Measurements from ENCODE around the gene CHST13. TPM values are rescaled to one million over a fixed set of nuclear protein-coding genes. Genes with fewer than 3 reads are reported as not detected.

The CHST13 gene
- total RNA-seq, 2 experiments from 2014 or later, result not detected

GRCh38 chr3:126482503-126483255 is 41.3 kb upstream of the CHST13 start:
- intact Hi-C loops (cut with micrococcal nuclease), result no loop called here
- CTCF ChIA-PET, result no interaction called here
- no peaks in the 10 kb centered on the region for H3K36me3 Mint-ChIP-seq (ENCODE audit: low read depth)
- H3K4me3 Mint-ChIP-seq, result no peak overlapping the region
- no peaks in the 10 kb centered on the region for H3K27me3 Mint-ChIP-seq (ENCODE audit: low read depth)
- H3K27ac Mint-ChIP-seq, result no peak overlapping the region
- no peak for DNase-seq
- peaks cover 12% of the 10 kb centered on the region for H3K4me1 Mint-ChIP-seq (ENCODE audit: low read depth)
- H3K9me3 Mint-ChIP-seq, result no peaks in the 10 kb centered on the region

- no peaks in the 10 kb centered on the region for H3K36me3 Mint-ChIP-seq (ENCODE audit: low read depth)
- H3K4me3 Mint-ChIP-seq, result no peak overlapping the region
- CTCF ChIA-PET, result no interaction called here
- intact Hi-C loops (cut with micrococcal nuclease), result no loop called here
- no peak for DNase-seq
- no peaks in the 10 kb centered on the region for H3K27me3 Mint-ChIP-seq (ENCODE audit: low read depth)
- peaks cover 12% of the 10 kb centered on the region for H3K4me1 Mint-ChIP-seq (ENCODE audit: low read depth)
- no peak overlapping the region for H3K27ac Mint-ChIP-seq
- H3K9me3 Mint-ChIP-seq, result no peaks in the 10 kb centered on the region
These were observed 40.6 kb upstream of the CHST13 start for GRCh38 chr3:126483321-126483761.

- Mint-ChIP-seq H3K27me3 (ENCODE audit: low read depth) (no peaks in the 10 kb centered on the region), H3K9me3 (no peaks in the 10 kb centered on the region), H3K4me3 (no peak overlapping the region), H3K36me3 (ENCODE audit: low read depth) (no peaks in the 10 kb centered on the region), H3K27ac (no peak overlapping the region), H3K4me1 (ENCODE audit: low read depth) (peaks cover 12% of the 10 kb centered on the region)
- no peak for DNase-seq
- intact Hi-C loops (cut with micrococcal nuclease), result no loop called here
- CTCF ChIA-PET, result no interaction called here
These were observed 39.8 kb upstream of the CHST13 start for GRCh38 chr3:126484148-126484547.

GRCh38 chr3:126484662-126485061 is 39.3 kb upstream of the CHST13 start:
- H3K4me1 Mint-ChIP-seq (ENCODE audit: low read depth), result peaks cover 12% of the 10 kb centered on the region
- CTCF ChIA-PET, result no interaction called here
- no peak overlapping the region for H3K4me3 Mint-ChIP-seq
- no peak for DNase-seq
- no peaks in the 10 kb centered on the region for H3K36me3 Mint-ChIP-seq (ENCODE audit: low read depth)
- no peaks in the 10 kb centered on the region for H3K27me3 Mint-ChIP-seq (ENCODE audit: low read depth)
- H3K9me3 Mint-ChIP-seq, result no peaks in the 10 kb centered on the region
- intact Hi-C loops (cut with micrococcal nuclease), result no loop called here
- H3K27ac Mint-ChIP-seq, result no peak overlapping the region

- H3K4me3 Mint-ChIP-seq, result no peak overlapping the region
- H3K9me3 Mint-ChIP-seq, result no peaks in the 10 kb centered on the region
These were observed 38.6 kb upstream of the CHST13 start for GRCh38 chr3:126485176-126485897.

GRCh38 chr3:126485956-126486355 is 38.0 kb upstream of the CHST13 start:
- Mint-ChIP-seq H3K36me3 (ENCODE audit: low read depth) (no peaks in the 10 kb centered on the region), H3K4me1 (ENCODE audit: low read depth) (peaks cover 12% of the 10 kb centered on the region), H3K4me3 (no peak overlapping the region), H3K27me3 (ENCODE audit: low read depth) (no peaks in the 10 kb centered on the region), H3K9me3 (no peaks in the 10 kb centered on the region), H3K27ac (no peak overlapping the region)
- no peak for DNase-seq
- intact Hi-C loops (cut with micrococcal nuclease), result no loop called here
- CTCF ChIA-PET, result no interaction called here

More at GRCh38 chr3:126485176-126485897, 38.6 kb upstream of the CHST13 start:
- Mint-ChIP-seq H3K27ac (no peak overlapping the region), H3K36me3 (ENCODE audit: low read depth) (no peaks in the 10 kb centered on the region), H3K4me1 (ENCODE audit: low read depth) (peaks cover 12% of the 10 kb centered on the region), H3K27me3 (ENCODE audit: low read depth) (no peaks in the 10 kb centered on the region)
- CTCF ChIA-PET, result no interaction called here
- no peak for DNase-seq
- intact Hi-C loops (cut with micrococcal nuclease), result no loop called here

- H3K27ac Mint-ChIP-seq, result no peak overlapping the region
These were observed 37.6 kb upstream of the CHST13 start for GRCh38 chr3:126486360-126486847.

GRCh38 chr3:126487151-126487771 is 36.7 kb upstream of the CHST13 start:
- Mint-ChIP-seq H3K4me1 (ENCODE audit: low read depth) (peaks cover 12% of the 10 kb centered on the region), H3K36me3 (ENCODE audit: low read depth) (no peaks in the 10 kb centered on the region), H3K27me3 (ENCODE audit: low read depth) (no peaks in the 10 kb centered on the region), H3K9me3 (no peaks in the 10 kb centered on the region), H3K27ac (no peak overlapping the region), H3K4me3 (no peak overlapping the region)
- CTCF ChIA-PET, result no interaction called here
- intact Hi-C loops (cut with micrococcal nuclease), result no loop called here
- DNase-seq, result peak; percentile 20

More at GRCh38 chr3:126486360-126486847, 37.6 kb upstream of the CHST13 start:
- Mint-ChIP-seq H3K4me3 (no peak overlapping the region), H3K9me3 (no peaks in the 10 kb centered on the region), H3K36me3 (ENCODE audit: low read depth) (no peaks in the 10 kb centered on the region), H3K4me1 (ENCODE audit: low read depth) (peaks cover 12% of the 10 kb centered on the region), H3K27me3 (ENCODE audit: low read depth) (no peaks in the 10 kb centered on the region)
- CTCF ChIA-PET, result no interaction called here
- DNase-seq, result no peak
- intact Hi-C loops (cut with micrococcal nuclease), result no loop called here

GRCh38 chr3:126488185-126488584 is 35.8 kb upstream of the CHST13 start:
- no peaks in the 10 kb centered on the region for H3K9me3 Mint-ChIP-seq
- CTCF ChIA-PET, result no interaction called here
- H3K36me3 Mint-ChIP-seq (ENCODE audit: low read depth), result no peaks in the 10 kb centered on the region
- no peak overlapping the region for H3K27ac Mint-ChIP-seq
- DNase-seq, result no peak
- no peak overlapping the region for H3K4me3 Mint-ChIP-seq
- no peaks in the 10 kb centered on the region for H3K27me3 Mint-ChIP-seq (ENCODE audit: low read depth)
- H3K4me1 Mint-ChIP-seq (ENCODE audit: low read depth), result peaks cover 12% of the 10 kb centered on the region
- intact Hi-C loops (cut with micrococcal nuclease), result no loop called here

GRCh38 chr3:126488886-126489569 is 34.9 kb upstream of the CHST13 start:
- H3K27ac Mint-ChIP-seq, result no peak overlapping the region
- H3K36me3 Mint-ChIP-seq (ENCODE audit: low read depth), result no peaks in the 10 kb centered on the region
- H3K4me1 Mint-ChIP-seq (ENCODE audit: low read depth), result peaks cover 12% of the 10 kb centered on the region
- intact Hi-C loops (cut with micrococcal nuclease), result no loop called here
- CTCF ChIA-PET, result no interaction called here
- H3K9me3 Mint-ChIP-seq, result no peaks in the 10 kb centered on the region
- H3K27me3 Mint-ChIP-seq (ENCODE audit: low read depth), result no peaks in the 10 kb centered on the region
- no peak for DNase-seq
- no peak overlapping the region for H3K4me3 Mint-ChIP-seq

GRCh38 chr3:126490619-126491018 is 33.3 kb upstream of the CHST13 start:
- CTCF ChIA-PET, result no interaction called here
- intact Hi-C loops (cut with micrococcal nuclease), result no loop called here

GRCh38 chr3:126491221-126492013 is 32.5 kb upstream of the CHST13 start:
- Mint-ChIP-seq H3K4me3 (no peak overlapping the region), H3K36me3 (ENCODE audit: low read depth) (no peaks in the 10 kb centered on the region), H3K27ac (no peak overlapping the region), H3K4me1 (ENCODE audit: low read depth) (peaks cover 12% of the 10 kb centered on the region), H3K27me3 (ENCODE audit: low read depth) (no peaks in the 10 kb centered on the region), H3K9me3 (no peaks in the 10 kb centered on the region)
- intact Hi-C loops (cut with micrococcal nuclease), result no loop called here
- no peak for DNase-seq
- CTCF ChIA-PET, result no interaction called here

More at GRCh38 chr3:126490619-126491018, 33.3 kb upstream of the CHST13 start:
- Mint-ChIP-seq H3K9me3 (no peaks in the 10 kb centered on the region), H3K4me3 (no peak overlapping the region), H3K4me1 (ENCODE audit: low read depth) (peaks cover 15% of the 10 kb centered on the region), H3K27ac (no peak overlapping the region), H3K36me3 (ENCODE audit: low read depth) (no peaks in the 10 kb centered on the region), H3K27me3 (ENCODE audit: low read depth) (no peaks in the 10 kb centered on the region)
- DNase-seq, result no peak

Measured in activated naive CD4-positive, alpha-beta T cell treated with anti-CD3 and anti-CD28 coated beads for 36 hours (primary cell).